Activated naive CD8-positive, alpha-beta T cell treated with anti-CD3 and anti-CD28 coated beads for 36 hours (primary cell): ENCODE results near the gene PRR5. TPM values are rescaled to one million over a fixed set of nuclear protein-coding genes. Genes with fewer than 3 reads are reported as not detected.
A peak's percentile ranks its signal among the peaks of the same experiment; 100 is the strongest.
"Not testable (repeated sequence)": the region's sequence is repeated elsewhere in the genome, so short reads cannot be mapped to it uniquely, and the experiment has no call there.

ENCODE experiments used
- DNase-seq: peaks from one replicate; pipeline ENCODE4 v3.0.0; 2021
- H3K27ac Mint-ChIP-seq: one replicate; pipeline ENCODE4 v1.8.0; 2022; ENCODE audit warnings: mild to moderate bottlenecking, moderate library complexity, mixed read lengths
- H3K27me3 Mint-ChIP-seq: one replicate; pipeline ENCODE4 v1.8.0; 2022; ENCODE audit warnings: mild to moderate bottlenecking, mixed read lengths
- H3K36me3 Mint-ChIP-seq: one replicate; pipeline ENCODE4 v1.8.0; 2021; ENCODE audit warnings: mild to moderate bottlenecking, mixed read lengths
- H3K4me1 Mint-ChIP-seq: one replicate; pipeline ENCODE4 v1.8.0; 2021; ENCODE audit warnings: mixed read lengths
- H3K4me3 Mint-ChIP-seq: one replicate; pipeline ENCODE4 v1.8.0; 2022; ENCODE audit warnings: mild to moderate bottlenecking, moderate library complexity, mixed read lengths
- H3K9me3 Mint-ChIP-seq: one replicate; pipeline ENCODE4 v1.8.0; 2022; ENCODE audit warnings: mixed read lengths
- total RNA-seq, 2 experiments: library from RNA; stranded (reverse); gene quantifications; one replicate each; pipeline ENCODE4 v1.2.3, GENCODE V29; 2021

The PRR5 gene
- total RNA-seq, 2 experiments from 2014 or later, result 22.3 to 24.6 TPM

- Mint-ChIP-seq H3K27me3 (no peaks in the 10 kb centered on the region), H3K4me1 (no peaks in the 10 kb centered on the region), H3K27ac (no peak overlapping the region), H3K9me3 (no peaks in the 10 kb centered on the region), H3K4me3 (no peak overlapping the region), H3K36me3 (no peaks in the 10 kb centered on the region)
- no peak for DNase-seq
These were observed 36.3 kb downstream of the PRR5 start for GRCh38 chr22:44738347-44738715.

GRCh38 chr22:44739024-44739423, 37.0 kb downstream of the PRR5 start:
- H3K4me3 Mint-ChIP-seq, result no peak overlapping the region
- DNase-seq, result no peak
- no peak overlapping the region for H3K27ac Mint-ChIP-seq
- H3K4me1 Mint-ChIP-seq, result no peaks in the 10 kb centered on the region
- H3K9me3 Mint-ChIP-seq, result no peaks in the 10 kb centered on the region
- no peaks in the 10 kb centered on the region for H3K36me3 Mint-ChIP-seq
- no peaks in the 10 kb centered on the region for H3K27me3 Mint-ChIP-seq

- H3K27me3 Mint-ChIP-seq, H3K4me1 Mint-ChIP-seq, H3K9me3 Mint-ChIP-seq, DNase-seq, H3K27ac Mint-ChIP-seq, H3K4me3 Mint-ChIP-seq, H3K36me3 Mint-ChIP-seq: not testable (repeated sequence)
These were observed 37.7 kb downstream of the PRR5 start for GRCh38 chr22:44739666-44740065.

GRCh38 chr22:44740307-44740706, 38.3 kb downstream of the PRR5 start:
- peak overlapping the region; percentile 44 for H3K27ac Mint-ChIP-seq
- no peaks in the 10 kb centered on the region for H3K4me1 Mint-ChIP-seq
- no peaks in the 10 kb centered on the region for H3K36me3 Mint-ChIP-seq
- DNase-seq, result no peak
- H3K4me3 Mint-ChIP-seq, result no peak overlapping the region
- H3K27me3 Mint-ChIP-seq, result no peaks in the 10 kb centered on the region
- no peaks in the 10 kb centered on the region for H3K9me3 Mint-ChIP-seq

GRCh38 chr22:44741929-44742328, 39.9 kb downstream of the PRR5 start:
- no peaks in the 10 kb centered on the region for H3K4me1 Mint-ChIP-seq
- H3K27me3 Mint-ChIP-seq, result no peaks in the 10 kb centered on the region

GRCh38 chr22:44743247-44743646, 41.2 kb downstream of the PRR5 start:
- no peaks in the 10 kb centered on the region for H3K27me3 Mint-ChIP-seq
- H3K9me3 Mint-ChIP-seq, result no peaks in the 10 kb centered on the region
- H3K27ac Mint-ChIP-seq, result no peak overlapping the region
- no peak for DNase-seq
- H3K4me3 Mint-ChIP-seq, result no peak overlapping the region
- peaks cover 2% of the 10 kb centered on the region for H3K4me1 Mint-ChIP-seq
- no peaks in the 10 kb centered on the region for H3K36me3 Mint-ChIP-seq

More at GRCh38 chr22:44741929-44742328, 39.9 kb downstream of the PRR5 start:
- DNase-seq, result no peak
- no peak overlapping the region for H3K4me3 Mint-ChIP-seq
- no peaks in the 10 kb centered on the region for H3K9me3 Mint-ChIP-seq
- H3K36me3 Mint-ChIP-seq, result no peaks in the 10 kb centered on the region
- H3K27ac Mint-ChIP-seq, result no peak overlapping the region

- H3K4me3 Mint-ChIP-seq, result no peak overlapping the region
These were observed 41.8 kb downstream of the PRR5 start for GRCh38 chr22:44743804-44744211.

GRCh38 chr22:44745853-44746789, 44.1 kb downstream of the PRR5 start:
- H3K27me3 Mint-ChIP-seq, result peaks cover 5% of the 10 kb centered on the region

More at GRCh38 chr22:44743804-44744211, 41.8 kb downstream of the PRR5 start:
- Mint-ChIP-seq H3K27ac (no peak overlapping the region), H3K36me3 (no peaks in the 10 kb centered on the region), H3K4me1 (peaks cover 2% of the 10 kb centered on the region), H3K27me3 (no peaks in the 10 kb centered on the region), H3K9me3 (no peaks in the 10 kb centered on the region)
- DNase-seq, result no peak

GRCh38 chr22:44747784-44748127, 45.8 kb downstream of the PRR5 start:
- not testable (repeated sequence) for H3K9me3 Mint-ChIP-seq, DNase-seq, H3K27ac Mint-ChIP-seq, H3K4me1 Mint-ChIP-seq, H3K36me3 Mint-ChIP-seq, H3K4me3 Mint-ChIP-seq
- H3K27me3 Mint-ChIP-seq, result peaks cover 11% of the 10 kb centered on the region

More at GRCh38 chr22:44745853-44746789, 44.1 kb downstream of the PRR5 start:
- peaks cover 2% of the 10 kb centered on the region for H3K4me1 Mint-ChIP-seq
- H3K36me3 Mint-ChIP-seq, result no peaks in the 10 kb centered on the region
- H3K4me3 Mint-ChIP-seq, result no peak overlapping the region
- no peaks in the 10 kb centered on the region for H3K9me3 Mint-ChIP-seq
- no peak overlapping the region for H3K27ac Mint-ChIP-seq
- DNase-seq, result no peak

GRCh38 chr22:44748524-44748923, 46.5 kb downstream of the PRR5 start:
- no peak for DNase-seq
- Mint-ChIP-seq H3K9me3 (no peaks in the 10 kb centered on the region), H3K27ac (no peak overlapping the region), H3K4me1 (peaks cover 7% of the 10 kb centered on the region), H3K4me3 (no peak overlapping the region), H3K36me3 (no peaks in the 10 kb centered on the region), H3K27me3 (peaks cover 19% of the 10 kb centered on the region)

- no peaks in the 10 kb centered on the region for H3K36me3 Mint-ChIP-seq
- H3K4me1 Mint-ChIP-seq, result peaks cover 7% of the 10 kb centered on the region
- H3K27ac Mint-ChIP-seq, result no peak overlapping the region
- peaks cover 38% of the 10 kb centered on the region for H3K27me3 Mint-ChIP-seq
- H3K4me3 Mint-ChIP-seq, result no peak overlapping the region
- H3K9me3 Mint-ChIP-seq, result no peaks in the 10 kb centered on the region
- no peak for DNase-seq
These were observed 48.5 kb downstream of the PRR5 start for GRCh38 chr22:44750481-44750880.

- Mint-ChIP-seq H3K4me1 (peaks cover 5% of the 10 kb centered on the region), H3K27me3 (peaks cover 52% of the 10 kb centered on the region), H3K4me3 (peak within 1 kb of the TSS; percentile 81), H3K36me3 (no peaks in the 10 kb centered on the region), H3K9me3 (no peaks in the 10 kb centered on the region), H3K27ac (peak within 1 kb of the TSS; percentile 45)
- peak; percentile 35 for DNase-seq
These were observed 50.5 kb downstream of the PRR5 start, which contains the start of gene ARHGAP8 for GRCh38 chr22:44752285-44753188. Gene ARHGAP8 (plus strand): TSS chr22:44752575. CDS start chr22:44786528, 33,953 bp downstream.

GRCh38 chr22:44753189-44754042, 51.4 kb downstream of the PRR5 start:
- H3K4me3 Mint-ChIP-seq, result peak overlapping the region; percentile 81
- no peaks in the 10 kb centered on the region for H3K36me3 Mint-ChIP-seq
- no peaks in the 10 kb centered on the region for H3K9me3 Mint-ChIP-seq
- no peak overlapping the region for H3K27ac Mint-ChIP-seq
- peaks cover 5% of the 10 kb centered on the region for H3K4me1 Mint-ChIP-seq
- DNase-seq, result no peak
- H3K27me3 Mint-ChIP-seq, result peaks cover 54% of the 10 kb centered on the region

- no peak for DNase-seq
- no peaks in the 10 kb centered on the region for H3K9me3 Mint-ChIP-seq
- peaks cover 5% of the 10 kb centered on the region for H3K4me1 Mint-ChIP-seq
- H3K27ac Mint-ChIP-seq, result no peak overlapping the region
- no peak overlapping the region for H3K4me3 Mint-ChIP-seq
- peaks cover 51% of the 10 kb centered on the region for H3K27me3 Mint-ChIP-seq
- H3K36me3 Mint-ChIP-seq, result no peaks in the 10 kb centered on the region
These were observed 53.0 kb downstream of the PRR5 start for GRCh38 chr22:44754998-44755397.
